GM06990 (cell line): ENCODE results near the gene HOMER3.
"Not testable (repeated sequence)": the region's sequence is repeated elsewhere in the genome, so short reads cannot be mapped to it uniquely, and the experiment has no call there.

Experiments used
- DNase-seq: peaks from one replicate; pipeline ENCODE4 v3.0.0-alpha.2; 2011; ENCODE audit not compliant: insufficient read length; ENCODE audit errors: extremely low read depth
- H3K27me3 ChIP-seq: replicated peaks from 2 replicates; pipeline ENCODE4 v1.6.0; 2011; ENCODE audit warnings: low read length; ENCODE audit not compliant: control insufficient read depth, insufficient read depth
- H3K36me3 ChIP-seq: 2 replicates; pipeline ENCODE4 v1.5.1; 2011; ENCODE audit warnings: low read length; ENCODE audit not compliant: control insufficient read depth, insufficient read depth
- H3K4me3 ChIP-seq: replicated peaks from 2 replicates; pipeline ENCODE4 v1.5.1; 2011; ENCODE audit warnings: low read depth, mild to moderate bottlenecking, control low read depth, low read length
- CTCF ChIP-seq: IDR thresholded peaks from 2 replicates; pipeline ENCODE4 v1.5.1; 2011; ENCODE audit warnings: low read length, control low read depth, mild to moderate bottlenecking, inconsistent platforms; ENCODE audit not compliant: insufficient read depth, poor library complexity, severe bottlenecking

The HOMER3 gene

DNA sequence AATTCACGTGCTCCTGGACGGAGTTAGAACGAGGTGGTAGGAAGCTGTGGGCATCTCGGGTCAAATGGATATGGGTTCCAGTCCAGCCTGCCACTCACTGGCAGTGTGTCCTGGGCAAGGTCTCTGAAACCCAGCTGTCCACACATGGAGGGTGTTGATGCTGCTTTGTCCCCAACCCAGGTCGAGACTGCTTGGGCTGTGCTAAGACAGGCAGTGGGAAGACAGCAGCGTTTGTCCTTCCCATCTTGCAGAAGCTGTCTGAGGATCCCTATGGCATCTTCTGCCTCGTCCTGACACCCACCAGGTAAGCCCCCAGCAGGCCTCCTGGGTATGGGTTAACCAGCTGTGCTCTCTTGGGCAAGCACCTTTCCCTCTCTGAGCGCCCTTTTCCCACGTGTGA, 20.6 kb downstream of the HOMER3 start:
- Histone ChIP-seq H3K36me3 (peaks cover 23% of the 10 kb centered on the region), H3K4me3 (peak overlapping the region; percentile 79), H3K27me3 (no peaks in the 10 kb centered on the region)
- no peak for TF ChIP-seq CTCF
- no peak for DNase-seq

- no peaks in the 10 kb centered on the region for H3K27me3 ChIP-seq
- H3K4me3 ChIP-seq, result peak overlapping the region; percentile 79
- peaks cover 25% of the 10 kb centered on the region for H3K36me3 ChIP-seq
- DNase-seq, result no peak
- no peak for TF ChIP-seq CTCF
Measured at GRCh38 chr19:18919900-18920214, 21.2 kb downstream of the HOMER3 start.

DNA sequence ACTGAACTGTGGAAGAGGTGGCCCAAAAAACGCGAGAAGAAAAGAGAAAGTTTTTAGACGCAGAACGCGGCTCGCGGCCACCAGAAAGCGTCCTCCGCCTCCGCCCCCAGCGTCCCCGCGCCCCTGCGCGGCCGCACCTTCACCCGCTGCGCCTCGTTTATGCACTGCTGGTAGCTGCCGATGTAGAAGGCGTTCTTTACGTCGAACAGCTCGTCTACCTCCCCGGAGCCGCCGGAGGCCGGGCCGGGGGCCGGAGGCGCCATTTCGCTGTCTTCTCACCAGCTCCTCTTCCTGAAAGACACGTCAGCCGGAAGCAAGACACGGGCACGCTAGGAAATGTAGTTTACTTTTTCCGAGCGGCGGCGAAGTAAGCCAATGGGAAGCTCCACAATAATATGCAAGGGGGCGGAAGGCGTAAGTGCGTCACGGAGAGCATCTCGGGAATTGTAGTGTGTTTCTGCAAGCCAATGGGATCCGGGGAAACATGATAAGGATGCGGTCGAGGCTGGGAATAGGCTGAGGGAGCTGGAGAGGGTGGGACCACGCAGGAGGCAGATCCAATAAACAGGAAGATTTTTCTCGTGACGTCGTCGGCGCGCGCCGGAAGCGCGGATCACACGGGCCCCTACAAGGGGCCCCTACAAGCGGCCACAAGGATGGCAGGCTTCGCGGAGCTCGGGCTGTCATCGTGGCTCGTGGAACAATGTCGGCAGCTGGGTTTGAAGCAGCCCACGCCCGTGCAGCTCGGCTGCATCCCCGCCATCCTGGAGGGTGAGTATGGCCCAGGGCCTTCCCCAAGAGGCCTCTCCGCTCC, 21.7 kb downstream of the HOMER3 start, which contains the start of the genes COPE and DDX49:
TSS of gene COPE (minus strand) at position 302 of the 814 bp plus-strand sequence. CDS start at position 263, 39 bp downstream.
TSS of gene DDX49 (plus strand) at position 630 of the 814 bp plus-strand sequence. CDS start at position 657, 27 bp downstream.
- Histone ChIP-seq H3K4me3 (peak within 1 kb of the TSS; percentile 79), H3K36me3 (peaks cover 22% of the 10 kb centered on the region), H3K27me3 (no peaks in the 10 kb centered on the region)
- DNase-seq, result peak; percentile 99
- TF ChIP-seq CTCF, result no peak

DNA sequence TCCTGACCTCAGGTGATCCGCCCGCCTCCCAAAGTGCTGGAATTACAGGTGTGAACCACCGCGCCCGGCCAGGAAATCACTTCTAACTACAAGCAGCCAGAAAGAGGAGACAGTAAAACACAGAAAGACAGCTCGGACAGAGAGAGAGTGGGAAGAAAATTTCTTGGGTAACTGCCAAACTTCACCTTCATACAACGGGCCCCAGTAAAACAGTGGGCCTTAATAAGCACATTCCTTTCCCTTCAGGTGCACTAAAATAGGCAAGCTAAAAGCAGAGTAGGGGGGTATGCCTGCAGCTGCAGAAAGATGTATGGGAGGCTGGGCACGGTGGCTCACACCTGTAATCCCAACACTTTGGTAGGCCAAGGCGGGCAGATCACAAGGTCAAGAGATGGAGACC, 23.4 kb downstream of the HOMER3 start:
- not testable (repeated sequence) for H3K4me3 ChIP-seq, H3K27me3 ChIP-seq, DNase-seq
- H3K36me3 ChIP-seq, result peaks cover 26% of the 10 kb centered on the region

GRCh38 chr19:18915639-18916038, 25.4 kb downstream of the HOMER3 start:
- Histone ChIP-seq H3K4me3 (no peak overlapping the region), H3K36me3 (peaks cover 21% of the 10 kb centered on the region), H3K27me3 (no peaks in the 10 kb centered on the region)
- DNase-seq, result no peak
- TF ChIP-seq CTCF, result peak; percentile 39

DNA sequence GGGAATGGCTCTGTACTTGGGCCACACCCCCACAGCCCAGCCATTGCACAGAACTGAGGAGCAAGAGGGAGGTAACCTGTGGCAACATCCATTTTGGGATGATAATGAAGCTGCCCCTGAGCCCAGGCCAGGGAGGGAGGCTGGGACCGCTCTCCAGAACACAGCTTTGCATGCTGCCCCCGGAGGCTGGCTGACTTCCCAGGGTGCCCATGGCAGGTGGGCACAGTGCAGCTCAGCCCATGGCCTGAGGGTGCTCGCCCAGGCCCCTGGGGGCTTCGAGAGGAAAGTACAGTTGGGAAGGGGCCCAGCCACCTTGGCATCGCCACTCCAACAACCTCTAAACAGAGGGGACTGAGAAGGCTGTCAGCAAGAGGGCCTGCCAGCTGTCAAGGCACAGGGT, 27.6 kb downstream of the HOMER3 start:
- Histone ChIP-seq H3K27me3 (no peaks in the 10 kb centered on the region), H3K4me3 (no peak overlapping the region), H3K36me3 (peaks cover 32% of the 10 kb centered on the region)
- TF ChIP-seq CTCF, result no peak
- no peak for DNase-seq
